SK-N-SH (cell line): Measurements from ENCODE around the gene TM9SF2. TPM values are rescaled to one million over a fixed set of nuclear protein-coding genes. Genes with fewer than 3 reads are reported as not detected.

Experiments
- CTCF ChIA-PET: fragments of 300-600, 350-600 bp; formaldehyde crosslinking; extraction: SDS; loops from one replicate; lab custom pipeline; 2021; lab: Yijun Ruan, JAX
- POLR2A ChIA-PET: fragments of 350-600 bp; sonication (Branson Sonifier 250); formaldehyde crosslinking; extraction: SDS; loops from one replicate; lab custom pipeline; 2020; ENCODE audit warnings: antibody characterized with exemption, inconsistent platforms; lab: Yijun Ruan, JAX
- DNase-seq: peaks from one replicate; pipeline ENCODE4 v3.0.0; 2012
- H2AFZ ChIP-seq: fragments of 200-600 bp; sonication (generic); 2 replicates; pipeline ENCODE4 v1.8.1; 2016; ENCODE audit warnings: antibody characterized with exemption, mild to moderate bottlenecking, low read depth
- H3F3A ChIP-seq: fragments of 200-600 bp; sonication (generic); replicated peaks from 2 replicates; pipeline ENCODE3; 2016; ENCODE audit warnings: antibody characterized with exemption, mild to moderate bottlenecking; ENCODE audit not compliant: insufficient read depth
- H3K27ac ChIP-seq, 2 experiments: fragments of 200-500 bp in 1 of 2; fragments of 200-600 bp in 1 of 2; sonication (Bioruptor generic) in 1 of 2; sonication (generic), shearing (Covaris generic) in 1 of 2; 2 replicates each; pipeline versions ENCODE4 v1.5.1 to v1.6.1; 2014 to 2016; ENCODE audit warnings: low read depth in 2 of 2, inconsistent platforms in 1 of 2, low read length in 1 of 2, mild to moderate bottlenecking in 1 of 2, mixed read lengths in 1 of 2
- H3K27me3 ChIP-seq: fragments of 200-600 bp; sonication (generic), shearing (Covaris generic); 2 replicates; pipeline ENCODE4 v1.6.1; 2016; ENCODE audit warnings: mixed run types; ENCODE audit not compliant: insufficient read depth
- H3K36me3 ChIP-seq, 2 experiments: fragments of 200-500 bp in 1 of 2; fragments of 200-600 bp in 1 of 2; sonication (Bioruptor generic) in 1 of 2; sonication (generic) in 1 of 2; replicated peaks in 1 of 2; 2 replicates each; pipeline versions ENCODE3 to v1.5.1; 2014 to 2016; ENCODE audit warnings: low read length in 1 of 2, mild to moderate bottlenecking in 1 of 2; ENCODE audit not compliant: insufficient read depth in 2 of 2, control insufficient read depth in 1 of 2
- H3K4me1 ChIP-seq, 2 experiments: fragments of 200-500 bp in 1 of 2; fragments of 200-600 bp in 1 of 2; sonication (Bioruptor generic) in 1 of 2; sonication (generic), shearing (Covaris generic) in 1 of 2; 2 replicates each; pipeline versions ENCODE4 v1.5.1 to v1.6.1; 2014 to 2016; ENCODE audit warnings: low read depth in 1 of 2, low read length in 1 of 2, mixed run types in 1 of 2; ENCODE audit not compliant: insufficient read depth in 2 of 2, control insufficient read depth in 1 of 2
- H3K4me2 ChIP-seq: fragments of 200-600 bp; sonication (generic), shearing (Covaris generic); 2 replicates; pipeline ENCODE4 v1.6.1; 2017; ENCODE audit warnings: mixed run types
- H3K4me3 ChIP-seq, 2 experiments: fragments of 200-500 bp in 1 of 2; fragments of 200-600 bp in 1 of 2; sonication (Bioruptor generic) in 1 of 2; sonication (generic), shearing (Covaris generic) in 1 of 2; 2 replicates each; pipeline versions ENCODE4 v1.5.1 to v1.8.1; 2014 to 2016; ENCODE audit warnings: low read depth in 2 of 2, inconsistent platforms in 1 of 2, low read length in 1 of 2, mild to moderate bottlenecking in 1 of 2, mixed read lengths in 1 of 2, moderate library complexity in 1 of 2
- H3K79me2 ChIP-seq: fragments of 200-600 bp; sonication (generic); 2 replicates; pipeline ENCODE4 v1.8.1; 2017; ENCODE audit warnings: mild to moderate bottlenecking; ENCODE audit not compliant: insufficient read depth
- H3K9ac ChIP-seq: fragments of 200-600 bp; sonication (generic); 2 replicates; pipeline ENCODE4 v1.6.1; 2017; ENCODE audit warnings: mixed run types
- H3K9me2 ChIP-seq: fragments of 200-600 bp; sonication (generic); 2 replicates; pipeline ENCODE4 v1.6.1; 2017; ENCODE audit warnings: mixed run types
- H3K9me3 ChIP-seq: fragments of 200-600 bp; sonication (generic); 2 replicates; pipeline ENCODE4 v1.6.1; 2017; ENCODE audit warnings: mixed run types, mild to moderate bottlenecking, moderate library complexity
- H4K20me1 ChIP-seq: fragments of 200-600 bp; sonication (generic); 2 replicates; pipeline ENCODE4 v1.6.1; 2017; ENCODE audit warnings: mild to moderate bottlenecking, mixed run types; ENCODE audit not compliant: insufficient read depth
- ELF1 ChIP-seq: IDR thresholded peaks from 2 replicates; pipeline ENCODE4 v1.4.0; 2012
- EZH2phosphoT487 ChIP-seq: fragments of 200-600 bp; sonication (generic); IDR thresholded peaks from 2 replicates; pipeline ENCODE4 v1.6.1; 2017; ENCODE audit warnings: low read depth, mixed run types, mild to moderate bottlenecking, antibody characterized with exemption, moderate library complexity, borderline replicate concordance
- FOXJ3 ChIP-seq: sonication (generic); formaldehyde crosslinking; IDR thresholded peaks from 2 replicates; pipeline ENCODE4 v1.5.1; 2020; ENCODE audit warnings: mild to moderate bottlenecking, missing genetic modification reagents
- FOXM1 ChIP-seq: IDR thresholded peaks from 2 replicates; pipeline ENCODE4 v1.4.0; 2012; ENCODE audit warnings: low read depth, mild to moderate bottlenecking
- GATA2 ChIP-seq: sonication (generic); formaldehyde crosslinking; IDR thresholded peaks from 2 replicates; pipeline ENCODE4 v1.5.0; 2020; ENCODE audit warnings: mild to moderate bottlenecking, missing genetic modification reagents
- JUND ChIP-seq: IDR thresholded peaks from 2 replicates; pipeline ENCODE4 v1.4.0; 2012
- NRF1 ChIP-seq: IDR thresholded peaks from 2 replicates; pipeline ENCODE4 v1.6.1; 2012; ENCODE audit warnings: low read depth, mild to moderate bottlenecking, low read length
- RCOR1 ChIP-seq: fragments of 150-350 bp; IDR thresholded peaks from 2 replicates; pipeline ENCODE4 v1.6.1; 2017; ENCODE audit warnings: antibody characterized with exemption, low read length
- SIN3A ChIP-seq: IDR thresholded peaks from 2 replicates; pipeline ENCODE4 v1.6.1; 2012; ENCODE audit warnings: low read depth, mild to moderate bottlenecking, low read length, moderate library complexity, borderline replicate concordance
- whole genome bisulfite sequencing: methylation state at CpG from one replicate; pipeline ENCODE4 v1.1.6; 2017; ENCODE audit warnings: low lambda C conversion rate; 5-methylcytosine and 5-hydroxymethylcytosine counted together
- polyA plus RNA-seq, 3 experiments: library from polyadenylated mRNA; depleted of rRNA; stranded (reverse); fragments of >200 nt; gene quantifications; 2 replicates each; pipeline ENCODE4 v1.2.3, GENCODE V29; 2012
- TF ChIP-seq, protein P1 (sequence below): IDR thresholded peaks from 2 replicates; pipeline ENCODE4 v1.4.0; 2012; ENCODE audit warnings: low read depth, borderline replicate concordance
- TF ChIP-seq, protein P2 (sequence below): fragments of 200-600 bp; sonication (generic); IDR thresholded peaks from 2 replicates; pipeline ENCODE4 v1.6.1; 2017; ENCODE audit warnings: antibody characterized with exemption, mild to moderate bottlenecking, moderate library complexity

Gene TM9SF2
- polyA plus RNA-seq, 1 of the 3 experiments (the other 2 are of a cell fraction), result 49.8 TPM

DNA sequence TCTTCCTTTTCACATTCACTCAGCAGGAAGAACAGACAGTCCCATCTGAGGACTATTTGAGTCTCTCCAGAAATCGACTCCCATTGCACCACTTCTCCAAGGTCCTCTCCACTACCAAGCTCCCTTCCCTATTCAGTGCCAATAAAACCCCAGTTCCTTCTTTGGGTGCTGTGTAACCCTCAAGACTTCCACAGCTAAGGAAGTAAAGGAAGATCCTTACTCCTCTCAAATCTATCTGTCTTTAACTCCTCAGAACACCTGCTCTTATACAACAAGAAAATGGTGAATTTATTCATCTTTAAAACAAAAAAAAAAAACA lies 29.2 kb upstream of the TM9SF2 start:
- Histone ChIP-seq H3K9me3 (no peaks in the 10 kb centered on the region), H3K9ac (no peak overlapping the region), H3K79me2 (no peaks in the 10 kb centered on the region), H3K9me2 (no peaks in the 10 kb centered on the region), H2AFZ (no peak overlapping the region), H3K4me3 (no peak overlapping the region), H3F3A (peaks cover 9% of the 10 kb centered on the region), H4K20me1 (no peaks in the 10 kb centered on the region), H3K27me3 (no peaks in the 10 kb centered on the region), H3K4me2 (no peak overlapping the region), H3K36me3 (no peaks in the 10 kb centered on the region)
- 3% methylated on average over 1 of the region's 1 CpG for WGBS
- CTCF ChIA-PET, result interaction anchor here (2.9 kb wide), 1 partner anchor 35 kb away, joined by 10 read pairs; no protein-coding TSS in a partner anchor
- no peak for DNase-seq
- TF ChIP-seq JUND, result no peak
- TF ChIP-seq RCOR1, result no peak
- TF ChIP-seq, protein P1, sequence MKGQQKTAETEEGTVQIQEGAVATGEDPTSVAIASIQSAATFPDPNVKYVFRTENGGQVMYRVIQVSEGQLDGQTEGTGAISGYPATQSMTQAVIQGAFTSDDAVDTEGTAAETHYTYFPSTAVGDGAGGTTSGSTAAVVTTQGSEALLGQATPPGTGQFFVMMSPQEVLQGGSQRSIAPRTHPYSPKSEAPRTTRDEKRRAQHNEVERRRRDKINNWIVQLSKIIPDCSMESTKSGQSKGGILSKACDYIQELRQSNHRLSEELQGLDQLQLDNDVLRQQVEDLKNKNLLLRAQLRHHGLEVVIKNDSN, result no peak
- TF ChIP-seq, all 33 proteins: peak for 0
- no peak overlapping the region for H3K27ac ChIP-seq
- no peaks in the 10 kb centered on the region for H3K4me1 ChIP-seq
- POLR2A ChIA-PET, result no interaction called here

DNA sequence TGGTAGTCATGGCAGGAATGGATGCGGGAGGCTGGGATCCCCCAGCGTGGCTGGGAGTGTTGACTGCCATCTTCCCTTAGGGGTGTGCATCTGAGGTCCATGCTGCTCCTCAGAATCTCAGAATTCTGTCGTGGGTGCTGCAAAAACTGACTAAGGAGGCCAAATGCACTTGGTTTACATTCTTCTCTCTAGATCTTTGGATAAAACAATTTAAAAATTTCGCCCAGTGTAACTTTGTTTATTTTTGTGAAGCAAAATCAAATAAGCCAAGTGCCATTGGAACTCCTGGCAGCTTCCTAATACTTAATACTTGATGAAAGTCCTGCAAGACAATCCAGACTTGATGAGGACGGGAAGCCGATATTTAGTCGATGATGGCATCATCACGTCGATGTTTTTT lies 27.8 kb upstream of the TM9SF2 start:
- Histone ChIP-seq H3K4me3 (no peak overlapping the region), H3K4me1 (no peaks in the 10 kb centered on the region), H3K9ac (no peak overlapping the region), H3K27ac (no peak overlapping the region), H3F3A (no peaks in the 10 kb centered on the region), H3K4me2 (no peak overlapping the region), H3K36me3 (no peaks in the 10 kb centered on the region), H3K79me2 (no peaks in the 10 kb centered on the region), H3K27me3 (no peaks in the 10 kb centered on the region), H3K9me2 (no peaks in the 10 kb centered on the region), H3K9me3 (no peaks in the 10 kb centered on the region), H4K20me1 (no peaks in the 10 kb centered on the region), H2AFZ (no peak overlapping the region)
- CTCF ChIA-PET, result interaction anchor here (2.9 kb wide), 1 partner anchor 37 kb away, joined by 10 read pairs; no protein-coding TSS in a partner anchor
- no peak for DNase-seq
- TF ChIP-seq ELF1 (no peak), NRF1 (no peak), FOXJ3 (CRISPR knock-in tag) (no peak), GATA2 (CRISPR knock-in tag) (no peak), SIN3A (no peak), FOXM1 (no peak)
- WGBS, result 55% methylated on average over 9 of the region's 9 CpGs
- POLR2A ChIA-PET, result no interaction called here

DNA sequence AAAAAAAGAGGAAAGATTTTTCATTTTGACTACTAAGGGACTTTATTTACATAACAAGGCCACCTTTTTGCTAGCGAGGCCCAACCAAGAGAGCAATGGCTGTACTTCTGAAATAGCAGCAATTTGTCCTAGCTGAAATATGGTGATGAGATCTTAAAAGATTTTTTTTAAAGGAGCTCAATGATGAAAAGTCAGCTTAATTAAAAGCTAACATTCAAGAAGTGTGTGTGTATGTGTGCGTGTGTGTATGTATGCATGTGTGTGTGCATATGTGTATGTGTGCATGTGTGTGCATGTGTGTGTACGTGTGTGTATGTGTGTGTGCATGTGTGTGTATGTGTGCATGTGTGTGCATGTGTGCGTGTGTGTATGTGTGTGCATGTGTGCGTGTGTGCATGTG lies 24.6 kb upstream of the TM9SF2 start:
- no peak for DNase-seq
- ChIA-PET POLR2A (no interaction called here), CTCF (interaction anchor here (1.4 to 1.5 kb wide), 2 partner anchors 40 to 300 kb away, joined by 4 to 5 read pairs; no protein-coding TSS in a partner anchor)
- Histone ChIP-seq H3K4me2 (no peak overlapping the region), H4K20me1 (no peaks in the 10 kb centered on the region), H3K4me3 (no peak overlapping the region), H3K27ac (no peak overlapping the region), H2AFZ (no peak overlapping the region), H3F3A (no peaks in the 10 kb centered on the region), H3K79me2 (no peaks in the 10 kb centered on the region), H3K27me3 (no peaks in the 10 kb centered on the region), H3K9me2 (no peaks in the 10 kb centered on the region), H3K9me3 (no peaks in the 10 kb centered on the region), H3K36me3 (no peaks in the 10 kb centered on the region), H3K4me1 (no peaks in the 10 kb centered on the region), H3K9ac (no peak overlapping the region)
- no peak for TF ChIP-seq EZH2phosphoT487
- no peak for TF ChIP-seq JUND
- TF ChIP-seq, protein P2, sequence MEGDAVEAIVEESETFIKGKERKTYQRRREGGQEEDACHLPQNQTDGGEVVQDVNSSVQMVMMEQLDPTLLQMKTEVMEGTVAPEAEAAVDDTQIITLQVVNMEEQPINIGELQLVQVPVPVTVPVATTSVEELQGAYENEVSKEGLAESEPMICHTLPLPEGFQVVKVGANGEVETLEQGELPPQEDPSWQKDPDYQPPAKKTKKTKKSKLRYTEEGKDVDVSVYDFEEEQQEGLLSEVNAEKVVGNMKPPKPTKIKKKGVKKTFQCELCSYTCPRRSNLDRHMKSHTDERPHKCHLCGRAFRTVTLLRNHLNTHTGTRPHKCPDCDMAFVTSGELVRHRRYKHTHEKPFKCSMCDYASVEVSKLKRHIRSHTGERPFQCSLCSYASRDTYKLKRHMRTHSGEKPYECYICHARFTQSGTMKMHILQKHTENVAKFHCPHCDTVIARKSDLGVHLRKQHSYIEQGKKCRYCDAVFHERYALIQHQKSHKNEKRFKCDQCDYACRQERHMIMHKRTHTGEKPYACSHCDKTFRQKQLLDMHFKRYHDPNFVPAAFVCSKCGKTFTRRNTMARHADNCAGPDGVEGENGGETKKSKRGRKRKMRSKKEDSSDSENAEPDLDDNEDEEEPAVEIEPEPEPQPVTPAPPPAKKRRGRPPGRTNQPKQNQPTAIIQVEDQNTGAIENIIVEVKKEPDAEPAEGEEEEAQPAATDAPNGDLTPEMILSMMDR, result no peak
- 57% methylated on average over 5 of the region's 5 CpGs for WGBS
